ENCODE data around the gene CCDC197.

CCDC197 gene

DNA sequence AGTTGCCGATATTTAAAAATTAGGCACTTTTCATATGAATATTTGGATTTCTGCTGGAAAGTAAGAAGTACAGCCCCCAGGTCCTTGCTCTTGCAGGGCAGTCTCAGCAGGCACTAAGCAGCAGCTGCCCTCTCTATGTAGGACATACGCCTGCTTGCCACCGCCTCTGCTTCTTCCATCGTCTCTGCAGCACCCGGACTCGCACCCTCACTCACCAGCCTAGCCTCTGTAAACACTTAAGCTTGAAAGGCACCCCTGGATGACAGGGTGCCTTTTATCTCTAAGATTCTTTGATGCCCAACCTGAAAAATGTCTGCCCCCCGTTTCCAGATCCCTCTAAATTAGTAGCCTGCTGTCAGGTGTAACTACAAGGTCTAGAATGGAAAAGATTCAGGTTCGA, 48.0 kb downstream of the CCDC197 start:
- no peak for DNase-seq

DNA sequence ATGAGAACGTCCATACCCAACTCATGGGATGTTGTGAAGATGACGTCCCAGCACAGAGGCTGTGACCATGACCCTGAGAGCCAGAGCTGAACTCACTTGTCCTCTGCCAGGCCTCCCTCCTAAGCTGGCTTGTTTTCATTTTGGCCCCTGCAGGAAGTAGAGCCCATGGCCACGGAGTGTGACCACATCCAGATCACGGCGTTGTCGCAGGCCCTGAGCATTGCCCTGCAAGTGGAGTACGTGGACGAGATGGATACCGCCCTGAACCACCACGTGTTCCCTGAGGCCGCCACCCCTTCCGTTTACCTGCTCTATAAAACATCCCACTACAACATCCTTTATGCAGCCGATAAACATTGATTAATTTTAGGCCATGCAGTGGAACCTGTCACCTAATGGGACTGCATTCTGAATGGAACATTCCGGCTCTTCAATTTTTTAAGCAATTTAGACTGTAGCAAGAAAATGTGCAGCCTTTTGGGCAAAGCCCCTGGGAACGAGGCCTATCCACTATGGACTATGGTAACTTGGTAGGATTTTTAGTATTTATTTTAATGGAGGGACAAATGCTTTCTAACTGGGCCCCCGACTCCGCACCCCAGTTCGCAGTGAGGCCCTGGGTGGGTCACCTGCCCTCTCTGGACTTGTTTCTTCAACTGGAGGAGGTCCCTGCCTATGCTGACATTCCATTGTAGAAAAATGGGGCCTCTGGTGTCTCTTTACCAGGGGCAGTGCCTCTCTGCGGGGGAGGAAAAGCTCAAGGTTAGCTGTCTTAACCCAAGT, 48.7 kb downstream of the CCDC197 start:
- DNase-seq = no peak

DNA sequence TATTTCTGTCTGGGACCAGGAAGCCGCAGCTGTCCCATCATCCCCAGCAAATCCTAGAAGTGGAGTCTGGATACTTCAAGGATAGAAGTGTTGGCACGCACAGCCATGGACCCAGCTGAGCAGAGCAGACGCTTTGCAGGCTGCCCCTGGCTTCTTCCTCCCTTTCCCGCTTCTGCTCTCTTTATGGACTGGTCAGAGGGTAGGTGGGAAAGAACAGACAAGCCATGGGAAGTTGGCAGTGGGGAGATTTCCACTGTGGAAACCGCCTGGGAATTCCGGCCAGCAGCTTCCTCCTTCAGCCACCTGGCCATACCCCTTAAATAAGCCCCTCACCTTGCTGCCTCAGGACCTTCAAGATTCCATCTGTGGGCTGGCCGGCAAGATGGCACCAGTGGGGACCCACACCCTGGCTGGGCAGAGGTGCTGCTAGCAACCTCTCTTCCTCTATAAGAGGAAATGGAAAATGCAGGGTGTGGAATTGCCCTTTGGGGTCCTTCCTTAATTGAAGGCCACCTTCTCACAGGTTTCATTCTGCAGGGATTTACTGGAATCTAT, 49.7 kb downstream of the CCDC197 start:
- DNase-seq = no peak

DNA sequence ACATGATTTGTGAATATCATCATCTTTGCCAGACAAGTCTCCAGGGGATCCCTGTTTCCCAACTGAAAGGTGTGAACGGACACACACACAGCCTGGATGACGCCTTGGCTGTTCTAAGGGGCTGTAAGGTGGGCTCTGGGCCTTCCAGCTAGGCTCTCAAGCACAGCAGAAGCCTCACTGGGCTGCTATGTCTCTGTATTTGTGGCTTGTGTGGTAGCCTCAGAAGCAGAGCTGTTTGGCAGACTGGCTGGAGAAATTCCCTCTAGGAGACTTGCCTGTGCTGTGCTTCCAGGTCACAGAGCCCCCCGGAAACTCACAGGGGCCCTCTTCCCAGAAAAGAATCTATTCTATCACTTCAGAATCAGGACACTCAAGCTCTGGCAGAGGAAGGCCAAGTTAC, 50.5 kb downstream of the CCDC197 start:
- DNase-seq = no peak

DNA sequence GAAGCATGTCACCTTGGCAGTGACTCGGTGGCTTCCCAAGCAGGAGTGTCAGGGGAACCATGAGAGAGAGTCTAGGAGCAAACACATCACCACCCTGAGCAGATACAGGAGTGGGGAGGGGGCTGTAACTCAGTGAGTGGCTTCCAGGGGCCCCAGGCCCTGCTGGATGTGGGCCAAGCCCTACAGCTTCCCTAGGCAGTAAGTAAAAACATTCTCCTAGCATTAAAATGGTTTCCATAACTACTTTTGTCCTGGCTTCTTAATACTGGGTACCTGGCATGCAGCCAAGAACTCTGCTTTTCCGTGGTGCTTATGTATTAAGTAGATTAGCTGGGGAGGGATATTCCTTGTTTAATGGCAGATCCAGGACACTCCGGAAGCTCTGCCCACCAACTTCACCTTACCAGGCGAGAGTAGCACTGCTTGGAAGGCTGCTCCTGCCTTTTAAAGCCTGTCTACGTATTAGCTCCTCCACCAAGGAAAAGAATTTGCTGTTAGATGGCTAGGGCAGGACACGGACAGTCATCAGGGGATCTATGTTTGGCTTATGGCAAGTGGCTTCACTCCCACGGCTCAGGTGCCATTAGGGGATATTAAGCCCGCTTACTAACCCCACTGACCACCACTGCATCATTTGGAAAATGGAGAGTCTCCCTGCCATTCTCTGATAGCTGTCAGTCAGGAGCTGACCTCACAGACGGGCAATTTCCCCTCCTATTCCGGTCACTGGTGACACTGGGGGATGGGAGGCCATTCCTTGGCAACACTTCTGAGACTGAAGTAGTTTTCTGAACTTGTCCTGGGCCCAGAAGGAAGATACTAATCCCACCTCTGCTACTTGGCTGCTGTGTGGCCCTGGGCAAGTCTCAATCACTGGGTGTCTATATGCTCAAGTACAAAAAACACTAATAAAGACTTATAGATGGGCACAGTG, 51.9 kb downstream of the CCDC197 start:
- no peak for DNase-seq

DNA sequence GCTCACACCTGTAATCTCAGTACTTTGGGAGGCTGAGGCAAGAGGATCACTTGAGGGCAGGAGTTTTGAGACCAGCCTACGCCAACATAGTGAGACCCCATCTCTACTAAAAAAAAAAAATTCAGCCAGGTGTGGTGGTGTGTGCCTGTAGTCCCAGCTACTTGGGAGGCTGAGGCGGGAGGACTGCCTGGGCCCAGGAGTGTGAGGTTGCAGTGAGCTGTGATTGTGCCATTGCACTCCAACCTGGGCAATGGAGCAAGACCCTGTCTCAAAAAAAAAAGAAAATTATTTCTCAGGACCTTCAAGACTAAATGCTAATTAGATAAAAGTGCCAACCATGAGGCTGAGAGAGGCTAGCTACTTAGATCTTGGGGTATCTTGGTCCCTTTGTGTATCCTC, 52.5 kb downstream of the CCDC197 start:
- no peak for DNase-seq

DNA sequence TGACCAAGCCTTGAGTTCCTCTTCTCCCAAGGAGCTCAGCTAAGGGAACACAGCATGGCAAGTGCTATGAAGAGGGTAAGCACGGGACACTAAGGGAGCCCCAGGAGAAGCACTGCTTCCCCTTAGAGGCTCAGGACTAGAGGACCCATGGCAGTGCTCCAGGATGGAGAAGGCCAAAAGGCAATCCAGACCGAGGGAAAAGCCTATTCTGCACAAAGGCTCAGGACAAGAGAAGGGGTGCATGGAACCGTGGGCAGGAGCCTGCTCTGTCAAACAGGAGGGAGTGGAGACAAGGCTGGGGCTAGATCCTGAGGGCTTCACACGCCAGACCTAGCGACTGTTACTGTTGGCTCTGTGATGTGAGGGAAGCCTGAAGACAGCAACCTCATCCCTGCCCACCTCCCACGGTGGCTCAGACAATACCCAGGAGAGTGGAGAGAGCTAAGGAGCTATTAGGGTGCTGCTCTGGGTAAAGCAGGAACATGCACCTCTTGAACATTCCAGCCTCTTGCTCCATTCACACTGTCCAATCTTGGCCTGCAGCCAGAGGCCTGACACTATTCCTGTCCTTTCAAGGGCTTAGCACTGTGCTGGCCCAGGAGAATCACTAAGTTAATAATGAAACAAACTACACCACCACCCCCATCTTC, 53.3 kb downstream of the CCDC197 start:
- no peak for DNase-seq

DNA sequence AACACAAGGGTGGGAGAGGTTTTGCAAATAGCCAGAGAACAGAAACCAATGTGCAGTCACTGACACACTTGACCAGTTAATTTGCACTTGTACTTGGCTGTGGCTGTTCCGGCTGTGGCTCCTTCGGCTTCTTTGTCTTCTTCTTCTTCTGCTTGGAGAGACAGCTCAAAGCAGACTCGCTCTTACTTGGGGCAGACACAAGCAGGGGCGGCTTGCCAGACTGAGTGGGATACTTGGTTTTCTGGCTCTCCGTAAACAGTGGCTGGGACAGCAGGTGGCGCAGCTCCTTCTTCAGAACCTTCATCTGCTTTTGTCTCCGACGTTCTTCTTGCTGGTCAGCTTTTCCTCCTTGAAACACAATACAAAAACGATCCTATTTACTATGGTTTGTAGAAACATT, 54.0 kb downstream of the CCDC197 start:
- DNase-seq = no peak

DNA sequence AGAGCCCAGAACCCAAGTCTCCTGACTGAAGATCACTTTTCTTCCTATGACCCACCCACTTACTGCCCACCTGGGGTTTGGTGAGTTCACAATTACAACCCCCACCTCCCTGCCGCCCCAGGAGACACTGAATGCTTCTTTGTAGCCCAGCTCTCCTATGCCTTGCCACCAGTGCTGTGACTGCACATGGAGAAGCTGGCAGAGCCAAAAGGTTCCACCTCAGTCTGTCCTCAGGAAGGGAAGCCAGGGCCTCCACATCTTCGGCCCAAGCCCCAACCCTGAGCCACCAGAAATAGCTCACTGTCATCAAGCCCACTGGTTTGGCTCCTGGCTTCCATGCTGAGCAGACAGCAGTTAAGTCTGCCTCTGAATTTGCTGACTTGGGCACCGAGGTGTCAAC, 54.7 kb downstream of the CCDC197 start:
- DNase-seq = no peak

DNA sequence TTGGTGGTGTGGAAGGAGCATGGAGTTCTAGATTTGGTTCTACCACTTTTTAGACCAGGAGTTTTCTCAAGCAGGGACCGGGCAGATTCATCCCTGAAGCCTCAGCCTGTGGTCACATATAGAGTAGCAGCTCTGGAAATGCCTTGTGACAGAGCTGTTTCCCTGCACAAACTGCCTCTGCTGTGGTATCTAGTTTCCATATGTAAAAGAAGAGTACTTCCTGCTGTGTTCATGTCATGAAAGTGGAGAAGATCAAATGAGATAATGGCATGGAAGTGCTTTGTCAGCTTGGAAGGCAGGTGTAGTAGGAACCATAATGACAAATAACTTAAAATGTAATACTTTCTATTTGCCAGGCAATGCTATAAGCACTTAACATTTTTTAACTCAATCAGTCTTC, 55.1 kb downstream of the CCDC197 start:
- DNase-seq = no peak

DNA sequence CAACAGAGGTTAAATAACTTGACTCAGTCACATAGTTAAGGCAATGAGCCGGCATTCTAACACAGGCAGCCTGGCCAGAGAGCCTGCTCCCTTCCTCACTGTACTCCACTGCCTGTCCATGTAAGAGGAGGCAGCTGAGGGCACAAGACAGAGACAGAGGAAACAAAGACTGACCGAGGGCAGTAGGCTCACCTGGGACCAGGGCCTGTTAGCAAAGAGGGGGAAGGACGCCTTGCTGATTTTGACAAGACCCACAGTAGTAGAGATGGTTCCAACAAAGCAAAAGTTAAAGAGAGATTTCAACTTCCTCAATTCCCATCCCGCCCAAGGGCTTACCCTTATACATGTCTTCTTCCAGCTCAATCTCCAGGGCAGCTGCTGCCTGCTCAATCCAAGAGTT, 55.6 kb downstream of the CCDC197 start:
- DNase-seq = no peak

DNA sequence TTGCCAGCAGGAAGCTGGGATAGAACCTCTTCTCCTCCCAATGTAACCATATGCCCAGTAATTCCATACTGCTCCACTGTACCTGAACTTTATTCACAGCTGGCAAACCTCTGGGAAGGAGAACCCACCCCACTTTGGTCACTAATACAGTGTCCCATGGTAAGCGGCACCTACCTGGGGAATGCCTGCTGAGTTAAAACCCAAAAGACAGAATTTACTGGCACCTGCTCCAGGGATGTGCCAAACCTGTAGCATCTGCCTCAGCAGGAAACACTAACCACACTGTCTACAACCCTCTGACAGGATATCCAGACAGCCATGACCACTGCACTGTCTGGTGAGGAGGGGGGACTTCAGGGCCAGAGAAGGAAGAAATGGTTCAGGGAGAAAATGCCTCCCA, 57.3 kb downstream of the CCDC197 start:
- no peak for DNase-seq

DNA sequence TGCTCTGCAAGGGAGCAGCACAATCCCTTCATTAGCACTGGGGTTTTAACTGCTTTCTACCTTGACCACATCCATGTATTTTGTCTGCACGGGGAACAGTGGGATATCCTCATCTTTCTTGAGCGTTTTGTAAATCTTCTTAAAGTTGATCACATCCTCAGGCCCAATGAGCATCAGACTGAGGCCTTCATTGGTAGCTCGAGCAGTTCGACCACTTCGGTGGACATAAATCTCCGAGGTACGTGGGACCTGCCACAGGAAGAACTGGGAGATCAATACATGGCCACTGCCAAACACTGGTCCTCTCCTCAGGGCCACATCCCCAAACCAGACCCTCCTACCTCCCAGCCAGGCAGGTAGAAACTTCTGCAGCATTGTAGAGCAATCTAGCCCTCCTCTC, 57.8 kb downstream of the CCDC197 start:
- DNase-seq = no peak

DNA sequence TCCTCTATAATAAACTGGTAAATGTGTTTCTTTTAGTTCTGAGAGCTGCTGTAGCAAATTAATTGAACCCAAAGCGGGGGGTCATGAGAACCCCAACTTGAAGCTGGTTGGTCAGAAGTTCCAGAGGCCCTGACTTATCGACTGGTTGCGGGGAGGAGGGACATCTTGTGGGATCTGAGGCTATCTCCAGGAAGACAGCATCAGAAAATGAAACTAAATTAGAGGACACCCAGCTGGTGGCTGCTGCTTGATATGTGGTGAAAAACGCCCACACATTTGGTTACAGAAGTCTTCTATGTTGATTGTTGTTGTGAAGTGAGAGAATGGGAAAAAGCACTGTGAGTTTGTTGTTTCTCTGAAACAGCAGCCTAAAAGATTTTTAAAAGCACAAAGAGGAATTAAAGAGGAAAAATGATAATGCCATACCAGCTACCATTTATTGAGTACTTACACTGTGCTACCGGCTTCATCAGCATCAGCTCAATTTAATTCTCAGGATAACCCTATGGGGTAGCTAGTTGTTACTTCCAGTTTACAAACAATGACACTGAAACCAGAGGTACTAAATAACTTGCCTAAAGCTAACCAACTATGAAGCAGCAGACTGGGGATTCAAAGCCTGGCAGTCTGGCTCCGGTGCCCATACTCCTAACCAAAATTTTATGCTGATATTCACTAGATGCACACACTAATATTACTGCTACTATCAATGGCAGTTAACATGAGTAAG, 59.6 kb downstream of the CCDC197 start:
- no peak for DNase-seq

DNA sequence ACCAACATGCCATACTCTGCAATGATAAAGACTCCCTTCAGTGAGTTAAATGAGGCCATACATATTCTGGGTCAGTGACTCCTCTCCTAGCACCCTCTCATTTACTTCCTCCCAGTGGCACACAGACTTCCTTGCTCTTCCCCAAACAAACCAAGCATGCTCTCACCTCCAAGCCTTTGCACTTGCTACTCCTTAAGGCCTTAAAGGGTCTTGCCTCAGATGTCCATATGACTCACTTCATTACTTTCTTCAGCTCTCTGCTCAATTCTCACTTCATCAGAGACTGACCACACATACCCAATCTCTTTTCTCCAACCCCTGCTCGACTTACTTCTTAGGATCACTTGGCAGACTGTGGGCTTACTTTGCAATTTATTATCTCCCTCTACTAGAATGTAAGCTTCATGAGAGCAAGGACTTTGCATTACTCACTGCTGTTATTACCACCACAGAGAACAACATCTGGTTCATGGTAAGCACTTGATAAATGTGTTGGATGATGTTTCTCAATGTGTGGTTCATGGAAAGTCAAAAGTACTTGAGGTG, 61.1 kb downstream of the CCDC197 start:
- DNase-seq = no peak
